ENCODE measurements around the gene FRG2C.
"Not testable (repeated sequence)": the region's sequence is repeated elsewhere in the genome, so short reads cannot be mapped to it uniquely, and the experiment has no call there.

Gene FRG2C

GRCh38 chr3:75664028-75664427, at the start of gene FRG2C:
FRG2C (plus strand) TSS chr3:75664328; CDS start chr3:75664380, 52 bp downstream.
- H3K4me3 ChIP-seq (ENCODE audit: low read length); H3K9ac ChIP-seq (ENCODE audit: low read length); H3K36me3 ChIP-seq (ENCODE audit: control insufficient read depth, insufficient read depth, low read length); H3K27ac ChIP-seq (ENCODE audit: low read depth, low read length); H3K27me3 ChIP-seq (ENCODE audit: control insufficient read depth, insufficient read depth, low read length); H3K4me1 ChIP-seq (ENCODE audit: control insufficient read depth, insufficient read depth, low read length): not testable (repeated sequence)

- not testable (repeated sequence) for H3K9ac ChIP-seq (ENCODE audit: low read length); H3K27me3 ChIP-seq (ENCODE audit: control insufficient read depth, insufficient read depth, low read length); H3K27ac ChIP-seq (ENCODE audit: low read depth, low read length); H3K36me3 ChIP-seq (ENCODE audit: control insufficient read depth, insufficient read depth, low read length); H3K4me1 ChIP-seq (ENCODE audit: control insufficient read depth, insufficient read depth, low read length)
- H3K4me3 ChIP-seq (ENCODE audit: low read length) = peak overlapping the region; percentile 36
Observed at GRCh38 chr3:75618666-75619305, 45.3 kb upstream of the FRG2C start.

- not testable (repeated sequence) for H3K36me3 ChIP-seq (ENCODE audit: control insufficient read depth, insufficient read depth, low read length); H3K9ac ChIP-seq (ENCODE audit: low read length); H3K27me3 ChIP-seq (ENCODE audit: control insufficient read depth, insufficient read depth, low read length); H3K27ac ChIP-seq (ENCODE audit: low read depth, low read length); H3K4me1 ChIP-seq (ENCODE audit: control insufficient read depth, insufficient read depth, low read length)
- H3K4me3 ChIP-seq (ENCODE audit: low read length) = peak overlapping the region; percentile 36
Observed at GRCh38 chr3:75619481-75620031, 44.6 kb upstream of the FRG2C start.

GRCh38 chr3:75621772-75622171, 42.4 kb upstream of the FRG2C start:
- not testable (repeated sequence) for H3K9ac ChIP-seq (ENCODE audit: low read length); H3K36me3 ChIP-seq (ENCODE audit: control insufficient read depth, insufficient read depth, low read length); H3K27ac ChIP-seq (ENCODE audit: low read depth, low read length); H3K27me3 ChIP-seq (ENCODE audit: control insufficient read depth, insufficient read depth, low read length); H3K4me1 ChIP-seq (ENCODE audit: control insufficient read depth, insufficient read depth, low read length); H3K4me3 ChIP-seq (ENCODE audit: low read length)

GRCh38 chr3:75623656-75624055, 40.5 kb upstream of the FRG2C start:
- H3K4me3 ChIP-seq (ENCODE audit: low read length); H3K27me3 ChIP-seq (ENCODE audit: control insufficient read depth, insufficient read depth, low read length); H3K4me1 ChIP-seq (ENCODE audit: control insufficient read depth, insufficient read depth, low read length); H3K27ac ChIP-seq (ENCODE audit: low read depth, low read length); H3K36me3 ChIP-seq (ENCODE audit: control insufficient read depth, insufficient read depth, low read length); H3K9ac ChIP-seq (ENCODE audit: low read length): not testable (repeated sequence)

- H3K4me3 ChIP-seq (ENCODE audit: low read length); H3K27ac ChIP-seq (ENCODE audit: low read depth, low read length); H3K36me3 ChIP-seq (ENCODE audit: control insufficient read depth, insufficient read depth, low read length); H3K27me3 ChIP-seq (ENCODE audit: control insufficient read depth, insufficient read depth, low read length); H3K4me1 ChIP-seq (ENCODE audit: control insufficient read depth, insufficient read depth, low read length); H3K9ac ChIP-seq (ENCODE audit: low read length): not testable (repeated sequence)
Observed at GRCh38 chr3:75630887-75631535, 33.1 kb upstream of the FRG2C start.

GRCh38 chr3:75631541-75631940, 32.6 kb upstream of the FRG2C start:
- no peak overlapping the region for H3K27ac ChIP-seq (ENCODE audit: low read depth, low read length)
- H3K9ac ChIP-seq (ENCODE audit: low read length) = no peak overlapping the region
- H3K4me1 ChIP-seq (ENCODE audit: control insufficient read depth, insufficient read depth, low read length) = no peaks in the 10 kb centered on the region
- H3K36me3 ChIP-seq (ENCODE audit: control insufficient read depth, insufficient read depth, low read length) = no peaks in the 10 kb centered on the region
- H3K4me3 ChIP-seq (ENCODE audit: low read length) = no peak overlapping the region
- H3K27me3 ChIP-seq (ENCODE audit: control insufficient read depth, insufficient read depth, low read length) = no peaks in the 10 kb centered on the region

- not testable (repeated sequence) for H3K27me3 ChIP-seq (ENCODE audit: control insufficient read depth, insufficient read depth, low read length); H3K4me3 ChIP-seq (ENCODE audit: low read length); H3K9ac ChIP-seq (ENCODE audit: low read length); H3K4me1 ChIP-seq (ENCODE audit: control insufficient read depth, insufficient read depth, low read length); H3K36me3 ChIP-seq (ENCODE audit: control insufficient read depth, insufficient read depth, low read length); H3K27ac ChIP-seq (ENCODE audit: low read depth, low read length)
Observed at GRCh38 chr3:75638947-75639346, 25.2 kb upstream of the FRG2C start.

GRCh38 chr3:75641107-75641517, 23.0 kb upstream of the FRG2C start:
- H3K4me1 ChIP-seq (ENCODE audit: control insufficient read depth, insufficient read depth, low read length); H3K9ac ChIP-seq (ENCODE audit: low read length); H3K27me3 ChIP-seq (ENCODE audit: control insufficient read depth, insufficient read depth, low read length); H3K27ac ChIP-seq (ENCODE audit: low read depth, low read length); H3K36me3 ChIP-seq (ENCODE audit: control insufficient read depth, insufficient read depth, low read length): not testable (repeated sequence)
- peak overlapping the region; percentile 62 for H3K4me3 ChIP-seq (ENCODE audit: low read length)

GRCh38 chr3:75643031-75643800, 20.9 kb upstream of the FRG2C start:
- not testable (repeated sequence) for H3K27ac ChIP-seq (ENCODE audit: low read depth, low read length); H3K36me3 ChIP-seq (ENCODE audit: control insufficient read depth, insufficient read depth, low read length); H3K9ac ChIP-seq (ENCODE audit: low read length); H3K27me3 ChIP-seq (ENCODE audit: control insufficient read depth, insufficient read depth, low read length); H3K4me1 ChIP-seq (ENCODE audit: control insufficient read depth, insufficient read depth, low read length)
- H3K4me3 ChIP-seq (ENCODE audit: low read length) = peak overlapping the region; percentile 41

GRCh38 chr3:75645548-75645947, 18.6 kb upstream of the FRG2C start:
- H3K9ac ChIP-seq (ENCODE audit: low read length); H3K4me1 ChIP-seq (ENCODE audit: control insufficient read depth, insufficient read depth, low read length); H3K4me3 ChIP-seq (ENCODE audit: low read length); H3K27me3 ChIP-seq (ENCODE audit: control insufficient read depth, insufficient read depth, low read length); H3K27ac ChIP-seq (ENCODE audit: low read depth, low read length); H3K36me3 ChIP-seq (ENCODE audit: control insufficient read depth, insufficient read depth, low read length): not testable (repeated sequence)

GRCh38 chr3:75650191-75650590, 13.9 kb upstream of the FRG2C start:
- Histone ChIP-seq H3K27me3 (ENCODE audit: control insufficient read depth, insufficient read depth, low read length) (no peaks in the 10 kb centered on the region), H3K36me3 (ENCODE audit: control insufficient read depth, insufficient read depth, low read length) (no peaks in the 10 kb centered on the region), H3K4me1 (ENCODE audit: control insufficient read depth, insufficient read depth, low read length) (no peaks in the 10 kb centered on the region), H3K9ac (ENCODE audit: low read length) (no peak overlapping the region), H3K27ac (ENCODE audit: low read depth, low read length) (no peak overlapping the region), H3K4me3 (ENCODE audit: low read length) (no peak overlapping the region)

Data from rectal smooth muscle tissue (tissue), 1 donor.